Spinal cord (tissue), 10 donors: ENCODE measurements around the gene PSMD2. TPM values are rescaled to one million over a fixed set of nuclear protein-coding genes. Genes with fewer than 3 reads are reported as not detected.
"Not testable (repeated sequence)": the region's sequence is repeated elsewhere in the genome, so short reads cannot be mapped to it uniquely, and the experiment has no call there.

Experiments used
- DNase-seq, 6 donors: peaks; one replicate each; pipeline versions ENCODE4 v3.0.0 to v3.0.0-alpha.2; 2013 to 2015; ENCODE audit warnings: low spot score in 6 of 6, low read depth in 4 of 6
- H3K27ac ChIP-seq: one replicate; pipeline ENCODE4 v1.5.1; 2013; ENCODE audit warnings: low read depth, low read length, control low read depth
- H3K27me3 ChIP-seq: one replicate; pipeline ENCODE4 v1.6.1; 2013; ENCODE audit warnings: low read length; ENCODE audit not compliant: control insufficient read depth, insufficient read depth
- H3K36me3 ChIP-seq: one replicate; pipeline ENCODE4 v1.6.1; 2013; ENCODE audit warnings: low read length; ENCODE audit not compliant: control insufficient read depth, insufficient read depth
- H3K4me1 ChIP-seq: one replicate; pipeline ENCODE4 v1.6.1; 2013; ENCODE audit warnings: low read length; ENCODE audit not compliant: control insufficient read depth, insufficient read depth
- H3K4me3 ChIP-seq: one replicate; pipeline ENCODE4 v1.5.1; 2013; ENCODE audit warnings: low read depth, low read length, control low read depth
- H3K9me3 ChIP-seq: one replicate; pipeline ENCODE4 v1.6.1; 2013; ENCODE audit warnings: low read length; ENCODE audit not compliant: control insufficient read depth, insufficient read depth
- WGBS: methylation state at CpG from one replicate; pipeline ENCODE4 v1.1.5; 2013; ENCODE audit warnings: missing lambda C conversion rate; ENCODE audit not compliant: insufficient coverage; 5-methylcytosine and 5-hydroxymethylcytosine counted together
- polyA plus RNA-seq, 2 donors: library from polyadenylated mRNA; unstranded; fragments of 120-200 nt; gene quantifications; one replicate each; pipeline ENCODE4 v1.2.1, GENCODE V29; 2013; ENCODE audit not compliant: insufficient read length in 2 of 2
- total RNA-seq, 2 donors: library from RNA; depleted of rRNA in 1 of 2; stranded (reverse); fragments of 120-200 nt in 1 of 2; fragments of >200 nt in 1 of 2; gene quantifications; one replicate each; pipeline versions ENCODE4 v1.2.3 to v1.2.4, GENCODE V29; 2013 to 2014
- donor health status: healthy.

Gene PSMD2
- total and polyA plus RNA-seq, 4 donors, result 177 to 275 (median 253) TPM

GRCh38 chr3:184335661-184336546, 36.9 kb downstream of the PSMD2 start:
- no peaks in the 10 kb centered on the region for H3K27me3 ChIP-seq
- H3K36me3 ChIP-seq, result peaks cover 52% of the 10 kb centered on the region
- H3K4me3 ChIP-seq, result peak overlapping the region; percentile 62
- WGBS, result under 1% methylated on average over 71 of the region's 77 CpGs
- DNase-seq, result peak; percentile 65 to 95 (median 80)
- peak overlapping the region; percentile 96 for H3K27ac ChIP-seq
- H3K9me3 ChIP-seq, result no peaks in the 10 kb centered on the region
- peaks cover 53% of the 10 kb centered on the region for H3K4me1 ChIP-seq

GRCh38 chr3:184336547-184337398, 37.7 kb downstream of the PSMD2 start:
- H3K27me3 ChIP-seq, result no peaks in the 10 kb centered on the region
- WGBS, result 17% methylated on average over 16 of the region's 17 CpGs
- peaks cover 55% of the 10 kb centered on the region for H3K4me1 ChIP-seq
- DNase-seq, result peak in 3 of 6 donors; percentile 66 to 81 (median 81)
- peak overlapping the region; percentile 96 for H3K27ac ChIP-seq
- H3K36me3 ChIP-seq, result peaks cover 52% of the 10 kb centered on the region
- peak overlapping the region; percentile 62 for H3K4me3 ChIP-seq
- no peaks in the 10 kb centered on the region for H3K9me3 ChIP-seq

- Histone ChIP-seq H3K27ac (peak within 1 kb of the TSS; percentile 96), H3K36me3 (peaks cover 52% of the 10 kb centered on the region), H3K4me1 (peaks cover 55% of the 10 kb centered on the region), H3K4me3 (peak within 1 kb of the TSS; percentile 62), H3K27me3 (no peaks in the 10 kb centered on the region), H3K9me3 (no peaks in the 10 kb centered on the region)
- 49% methylated on average over 6 of the region's 6 CpGs for WGBS
- peak in 2 of 6 donors; percentile 29 to 94 for DNase-seq
Measured at GRCh38 chr3:184337399-184337714, 38.3 kb downstream of the PSMD2 start, which contains the start of gene FAM131A. Gene FAM131A (plus strand): TSS chr3:184337600. CDS start chr3:184337631, 31 bp downstream.

GRCh38 chr3:184337981-184338380, 38.9 kb downstream of the PSMD2 start:
- DNase-seq, result no peak
- Histone ChIP-seq H3K9me3 (no peaks in the 10 kb centered on the region), H3K27ac (peak overlapping the region; percentile 96), H3K4me3 (no peak overlapping the region), H3K27me3 (no peaks in the 10 kb centered on the region), H3K36me3 (peaks cover 52% of the 10 kb centered on the region), H3K4me1 (peaks cover 55% of the 10 kb centered on the region)
- WGBS, result 45% methylated on average over 5 of the region's 7 CpGs

GRCh38 chr3:184338511-184338945, 39.5 kb downstream of the PSMD2 start:
- no peaks in the 10 kb centered on the region for H3K9me3 ChIP-seq
- WGBS, result 1% methylated on average over 37 of the region's 37 CpGs
- peaks cover 59% of the 10 kb centered on the region for H3K4me1 ChIP-seq

GRCh38 chr3:184339001-184339400, 40.0 kb downstream of the PSMD2 start:
- no peaks in the 10 kb centered on the region for H3K27me3 ChIP-seq
- H3K4me3 ChIP-seq, result peak overlapping the region; percentile 48
- H3K27ac ChIP-seq, result peak overlapping the region; percentile 88
- DNase-seq, result peak in 1 of 6 donors; percentile 54
- 19% methylated on average over 8 of the region's 8 CpGs for WGBS
- H3K4me1 ChIP-seq, result peaks cover 60% of the 10 kb centered on the region
- no peaks in the 10 kb centered on the region for H3K9me3 ChIP-seq
- peaks cover 48% of the 10 kb centered on the region for H3K36me3 ChIP-seq

More at GRCh38 chr3:184338511-184338945, 39.5 kb downstream of the PSMD2 start:
- peak; percentile 66 to 97 (median 86) for DNase-seq
- H3K27me3 ChIP-seq, result no peaks in the 10 kb centered on the region
- peak overlapping the region; percentile 48 for H3K4me3 ChIP-seq
- H3K36me3 ChIP-seq, result peaks cover 52% of the 10 kb centered on the region
- H3K27ac ChIP-seq, result peak overlapping the region; percentile 96

GRCh38 chr3:184339451-184340135, 40.6 kb downstream of the PSMD2 start:
- H3K9me3 ChIP-seq, H3K4me3 ChIP-seq, DNase-seq, H3K27me3 ChIP-seq: not testable (repeated sequence)
- H3K4me1 ChIP-seq, result peaks cover 66% of the 10 kb centered on the region
- H3K27ac ChIP-seq, result peak overlapping the region; percentile 88
- WGBS, result 82% methylated on average over 16 of the region's 19 CpGs
- peaks cover 48% of the 10 kb centered on the region for H3K36me3 ChIP-seq

GRCh38 chr3:184341925-184342324, 42.9 kb downstream of the PSMD2 start:
- Histone ChIP-seq H3K27me3 (no peaks in the 10 kb centered on the region), H3K9me3 (no peaks in the 10 kb centered on the region), H3K4me1 (peaks cover 72% of the 10 kb centered on the region), H3K4me3 (no peak overlapping the region), H3K27ac (no peak overlapping the region), H3K36me3 (peaks cover 60% of the 10 kb centered on the region)
- 94% methylated on average over 3 of the region's 7 CpGs for WGBS
- no peak for DNase-seq
